ENCODE results near the gene CST9.

GRCh38 chr20:23638309-23638708, 32.6 kb upstream of the CST9 start:
- TF ChIP-seq CTCF (IDR thresholded peaks at IDR 0.05; ENCODE audit: low read length) (no peak), EZH2phosphoT487 (IDR thresholded peaks at IDR 0.05; ENCODE audit: low read length) (no peak)
